Heart right ventricle (tissue), 16 donors: ENCODE results near the gene KCNH8. TPM values are rescaled to one million over a fixed set of nuclear protein-coding genes. Genes with fewer than 3 reads are reported as not detected.

Source experiments
- ATAC-seq, 8 donors: fragments of 200-7000 bp; cut with Tn5 transposase; one replicate each; pipeline ENCODE4 v1.9.1; 2020; ENCODE audit warnings: mild to moderate bottlenecking in 8 of 8, moderate library complexity in 8 of 8, moderate number of reproducible peaks in 1 of 8
- DNase-seq, 2 donors: peaks; one replicate each; pipeline ENCODE4 v3.0.0-alpha.2; 2020
- H3K27ac ChIP-seq, 10 donors: fragments of 200-600 bp; sonication (generic) in 2 of 10; one replicate each; pipeline versions ENCODE4 v1.5.0 to v1.8.0; 2020 to 2022; ENCODE audit warnings: mild to moderate bottlenecking in 3 of 10
- H3K27me3 ChIP-seq, 7 donors: fragments of 200-600 bp; one replicate each; pipeline ENCODE4 v1.8.0; 2021 to 2022; ENCODE audit warnings: mild to moderate bottlenecking in 2 of 7
- H3K36me3 ChIP-seq, 9 donors: fragments of 200-600 bp; sonication (generic) in 1 of 9; one replicate each; pipeline versions ENCODE4 v1.5.0 to v1.8.0; 2020 to 2022; ENCODE audit warnings: mild to moderate bottlenecking in 2 of 9
- H3K4me1 ChIP-seq, 9 donors: fragments of 200-600 bp; sonication (generic) in 1 of 9; one replicate each; pipeline versions ENCODE4 v1.5.0 to v1.8.0; 2020 to 2022; ENCODE audit warnings: mild to moderate bottlenecking in 4 of 9
- H3K4me3 ChIP-seq, 10 donors: fragments of 200-600 bp; sonication (generic) in 2 of 10; one replicate each; pipeline versions ENCODE4 v1.5.0 to v1.8.0; 2020 to 2022; ENCODE audit warnings: mild to moderate bottlenecking in 7 of 10, moderate library complexity in 2 of 10
- H3K9me3 ChIP-seq, 11 donors: fragments of 200-600 bp in 10 of 11; sonication (generic) in 2 of 11; one replicate each; pipeline versions ENCODE4 v1.5.0 to v1.8.0; 2013 to 2022; ENCODE audit warnings: mild to moderate bottlenecking in 2 of 11, control low read depth in 1 of 11, moderate library complexity in 1 of 11
- WGBS, 2 donors: extraction: QIAGEN DNeasy Blood & Tissue Kit; methylation state at CpG; one replicate each; pipeline ENCODE4 v1.1.7; 2013; ENCODE audit warnings: inconsistent platforms in 1 of 2; 5-methylcytosine and 5-hydroxymethylcytosine counted together
- intact Hi-C, 10 donors: fragments of 100-400 bp; cut with DNase I; formaldehyde crosslinking; loops; one replicate each; pipeline versions ENCODE4 v1.11.1 to v1.14.2; 2022
- polyA plus RNA-seq, 2 donors: library from polyadenylated mRNA; stranded (reverse); fragments of 200-250 nt; gene quantifications; one replicate each; pipeline ENCODE4 v1.2.3, GENCODE V29; 2013
- total RNA-seq, 10 donors: library from RNA; stranded (reverse); fragmentation: NEBNext Ultra II Directional in 3 of 10; extraction: Animal tissue kit (Norgen Biotek cat#: 25700) in 3 of 10; gene quantifications; one replicate each; pipeline versions ENCODE4 v1.2.1 to v1.2.4, GENCODE V29; 2021 to 2023
- TF ChIP-seq, protein P1 (sequence below), 9 donors: fragments of 200-600 bp; sonication (generic) in 2 of 9; IDR thresholded peaks; one replicate each; pipeline versions ENCODE4 v1.5.0 to v1.8.0; 2021 to 2022; ENCODE audit warnings: antibody characterized with exemption in 9 of 9, mild to moderate bottlenecking in 5 of 9, moderate library complexity in 1 of 9
- donor health status: Arrhythmogenic right ventricular cardiomyopathy.
- donor health status: ischemic (EF 13 %, LVEDD 7.1; RV severe dilation, severe dysfunction).
- donor health status: healthy with polysubstance abuse.
- donor health status: DM: no; HTN: yes; CAD: no.
- donor health status: DM: no; HTN: no; CAD: no.
- donor health status: ischemic (EF 25% LVEDD 6.9; RV normal size, moderate dysfunction).
- donor health status: ischemic (EF 25% LVEDD 5.7; RV mildly dilated, moderate dysfunction).
- donor health status: healthy.
- donor health status: DM: yes; HTN: yes; CAD: no.
- donor health status: Ischemic cardiomyopathy.
- donor health status: ischemic (EF 35%, LVEDD 5.7; RV mildly dilated, moderate dysfunction).
- donor health status: nonischemic (EF 11% LVEDD 7.7; RV severe dilation, severe dysfunction).
- donor health status: DM: yes; HTN: yes; CAD: no.
- donor health status: PGD.
- donor health status: ischemic (EF 29% LVEDD 5.4; RV normal size, mild dysfunction).
- donor health status: nonischemic (EF 23%, LVEDD 6.1; RV moderate dilation, normal function).

Gene KCNH8
- total and polyA plus RNA-seq, 12 donors: 0.03 to 0.50 (median 0.10) TPM; not detected in 3

DNA sequence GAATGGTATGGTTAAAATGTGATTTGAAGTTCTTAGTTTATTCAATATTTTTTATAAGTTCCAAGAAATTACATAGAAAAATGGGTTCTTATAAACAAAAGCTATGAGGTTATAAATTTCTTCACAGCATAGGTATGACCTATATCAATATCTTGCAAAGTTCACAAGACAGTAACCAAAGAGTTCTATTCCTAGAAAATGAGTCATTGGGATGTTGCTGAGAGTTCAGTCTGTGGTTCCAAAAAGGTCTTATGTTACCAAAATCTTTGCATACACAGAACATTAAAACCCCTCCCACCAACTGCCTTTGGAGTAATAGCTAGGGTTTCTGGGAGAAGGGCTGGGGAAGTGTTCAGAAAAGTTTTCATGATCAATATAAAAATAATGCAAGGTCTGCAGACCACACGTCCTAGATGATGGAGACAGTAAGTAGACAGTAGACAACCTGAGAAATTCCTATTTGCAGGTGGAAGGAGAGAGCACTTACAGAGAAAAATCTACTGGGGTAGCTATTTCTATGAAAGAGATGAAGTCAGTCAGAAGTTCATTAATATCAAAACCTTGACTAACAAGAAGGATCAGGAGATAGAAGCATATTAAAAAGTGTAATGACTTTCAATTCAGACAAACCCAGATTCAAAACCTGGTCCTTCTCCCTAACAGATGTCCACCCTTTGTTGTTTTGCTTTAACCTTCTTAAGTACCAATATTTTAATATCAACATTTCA, 279.3 kb downstream of the KCNH8 start:
- 61 to 66% methylated on average over 1 of the region's 1 CpG for WGBS, 2 donors
- Histone ChIP-seq H3K4me3 (no peak overlapping the region), H3K36me3 (no peaks in the 10 kb centered on the region), H3K27me3 (no peaks in the 10 kb centered on the region), H3K27ac (no peak overlapping the region), H3K9me3 (peaks cover 0 to 8% (median 0%) of the 10 kb centered on the region in 11 donors), H3K4me1 (peaks cover 0 to 15% (median 0%) of the 10 kb centered on the region in 9 donors)
- ATAC-seq: peak in 2 of 8 donors; percentile 31 to 56
- TF ChIP-seq, protein P1, sequence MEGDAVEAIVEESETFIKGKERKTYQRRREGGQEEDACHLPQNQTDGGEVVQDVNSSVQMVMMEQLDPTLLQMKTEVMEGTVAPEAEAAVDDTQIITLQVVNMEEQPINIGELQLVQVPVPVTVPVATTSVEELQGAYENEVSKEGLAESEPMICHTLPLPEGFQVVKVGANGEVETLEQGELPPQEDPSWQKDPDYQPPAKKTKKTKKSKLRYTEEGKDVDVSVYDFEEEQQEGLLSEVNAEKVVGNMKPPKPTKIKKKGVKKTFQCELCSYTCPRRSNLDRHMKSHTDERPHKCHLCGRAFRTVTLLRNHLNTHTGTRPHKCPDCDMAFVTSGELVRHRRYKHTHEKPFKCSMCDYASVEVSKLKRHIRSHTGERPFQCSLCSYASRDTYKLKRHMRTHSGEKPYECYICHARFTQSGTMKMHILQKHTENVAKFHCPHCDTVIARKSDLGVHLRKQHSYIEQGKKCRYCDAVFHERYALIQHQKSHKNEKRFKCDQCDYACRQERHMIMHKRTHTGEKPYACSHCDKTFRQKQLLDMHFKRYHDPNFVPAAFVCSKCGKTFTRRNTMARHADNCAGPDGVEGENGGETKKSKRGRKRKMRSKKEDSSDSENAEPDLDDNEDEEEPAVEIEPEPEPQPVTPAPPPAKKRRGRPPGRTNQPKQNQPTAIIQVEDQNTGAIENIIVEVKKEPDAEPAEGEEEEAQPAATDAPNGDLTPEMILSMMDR (IDR thresholded peaks at IDR 0.05): no peak
- no peak for DNase-seq
- intact Hi-C loops: no loop called here

DNA sequence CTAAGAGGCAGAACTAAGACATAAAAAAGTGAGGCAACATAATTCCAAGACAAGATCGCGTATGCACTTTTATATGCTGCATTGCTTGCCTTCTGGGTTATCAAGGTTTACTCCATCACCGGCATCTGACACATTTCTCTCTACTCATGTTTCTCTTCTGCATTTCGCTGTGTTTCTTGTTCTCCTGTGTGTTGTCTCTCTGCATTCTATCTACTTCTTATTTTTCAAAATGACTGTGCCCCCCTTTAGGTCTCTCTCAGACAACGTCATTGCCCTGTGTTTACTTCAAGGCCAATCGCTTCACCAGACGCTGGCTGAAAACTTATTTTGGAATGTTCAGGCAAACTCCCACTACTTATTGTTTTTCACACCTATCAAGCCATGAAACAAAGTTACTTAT, 280.4 kb downstream of the KCNH8 start:
- intact Hi-C loops: no loop called here
- ATAC-seq (no peak), DNase-seq (no peak)
- TF ChIP-seq, protein P1 (IDR thresholded peaks at IDR 0.05): no peak
- H3K36me3 ChIP-seq: no peaks in the 10 kb centered on the region
- 90 to 93% methylated on average over 7 of the region's 7 CpGs for WGBS, 2 donors
- H3K9me3 ChIP-seq: peaks cover 0 to 8% (median 0%) of the 10 kb centered on the region in 11 donors
- H3K4me3 ChIP-seq: no peak overlapping the region
- peaks cover 0 to 21% (median 0%) of the 10 kb centered on the region in 9 donors for H3K4me1 ChIP-seq
- no peak overlapping the region for H3K27ac ChIP-seq
- no peaks in the 10 kb centered on the region for H3K27me3 ChIP-seq

DNA sequence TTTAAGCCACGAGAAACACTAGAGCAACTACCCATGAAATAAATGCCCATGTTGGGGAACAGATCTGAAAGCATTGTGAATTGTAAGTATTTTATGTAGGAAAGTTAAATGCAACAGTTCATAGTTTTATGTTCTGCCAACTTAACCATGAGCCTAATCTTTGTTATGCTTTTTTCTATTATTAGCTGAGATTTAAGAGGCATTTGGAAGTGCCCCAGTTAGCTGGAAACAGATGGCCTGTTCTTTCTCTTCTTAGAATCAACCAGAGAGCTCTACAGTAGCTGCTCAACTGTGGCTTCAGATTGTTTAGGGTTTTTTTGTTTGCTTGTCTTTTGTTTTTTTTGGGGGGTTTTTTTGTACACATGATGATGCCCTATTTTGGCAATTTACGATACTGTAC, 284.4 kb downstream of the KCNH8 start:
- intact Hi-C loops: no loop called here
- Histone ChIP-seq H3K4me1 (peaks cover 0 to 10% (median 0%) of the 10 kb centered on the region in 9 donors), H3K36me3 (no peaks in the 10 kb centered on the region), H3K9me3 (peaks cover 0 to 8% (median 0%) of the 10 kb centered on the region in 11 donors), H3K27me3 (no peaks in the 10 kb centered on the region), H3K27ac (peak overlapping the region in 8 of 10 donors; percentile 6 to 73 (median 42)), H3K4me3 (no peak overlapping the region)
- DNase-seq (no peak), ATAC-seq (peak in 7 of 8 donors; percentile 38 to 90 (median 73))
- 66 to 72% methylated on average over 2 of the region's 2 CpGs for WGBS, 2 donors
- TF ChIP-seq, protein P1 (IDR thresholded peaks at IDR 0.05): no peak

DNA sequence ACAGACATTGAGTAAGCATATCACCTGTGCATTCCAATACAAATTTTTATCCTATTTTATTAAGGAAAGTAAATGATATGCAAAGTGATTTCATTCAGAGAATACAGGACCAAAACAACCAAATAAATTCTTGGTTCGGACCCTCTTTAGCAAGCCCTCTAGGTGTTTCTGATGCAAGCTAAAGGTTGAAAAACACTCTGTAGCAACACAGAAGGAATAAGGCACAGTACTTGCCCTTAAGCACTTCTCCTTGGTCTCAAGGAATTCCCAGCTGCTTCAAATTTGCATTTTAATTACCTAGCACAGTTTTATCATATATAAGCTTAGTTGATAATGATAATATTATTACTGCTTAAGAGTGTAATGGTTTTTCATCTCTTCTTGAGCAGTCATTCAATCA, 288.4 kb downstream of the KCNH8 start:
- 62 to 80% methylated on average over 1 of the region's 1 CpG for WGBS, 2 donors
- Histone ChIP-seq H3K4me1 (peaks cover 0 to 10% (median 0%) of the 10 kb centered on the region in 9 donors), H3K9me3 (peaks cover 0 to 2% (median 0%) of the 10 kb centered on the region in 11 donors), H3K27me3 (no peaks in the 10 kb centered on the region), H3K4me3 (no peak overlapping the region), H3K27ac (no peak overlapping the region), H3K36me3 (no peaks in the 10 kb centered on the region)
- TF ChIP-seq, protein P1 (IDR thresholded peaks at IDR 0.05): no peak
- DNase-seq (no peak), ATAC-seq (no peak)
- intact Hi-C loops: no loop called here
